GM12892 (cell line): Measurements from ENCODE around the gene PEAK1.
"Not testable (repeated sequence)": the region's sequence is repeated elsewhere in the genome, so short reads cannot be mapped to it uniquely, and the experiment has no call there.

ENCODE experiments used
- POLR2A ChIP-seq: IDR thresholded peaks from 2 replicates; pipeline ENCODE4 v1.6.1; 2011; ENCODE audit warnings: low read depth, low read length, control low read depth
- TAF1 ChIP-seq: IDR thresholded peaks from 2 replicates; pipeline ENCODE4 v1.6.1; 2011; ENCODE audit warnings: low read depth, mild to moderate bottlenecking, control low read depth, low read length, borderline replicate concordance

DNA sequence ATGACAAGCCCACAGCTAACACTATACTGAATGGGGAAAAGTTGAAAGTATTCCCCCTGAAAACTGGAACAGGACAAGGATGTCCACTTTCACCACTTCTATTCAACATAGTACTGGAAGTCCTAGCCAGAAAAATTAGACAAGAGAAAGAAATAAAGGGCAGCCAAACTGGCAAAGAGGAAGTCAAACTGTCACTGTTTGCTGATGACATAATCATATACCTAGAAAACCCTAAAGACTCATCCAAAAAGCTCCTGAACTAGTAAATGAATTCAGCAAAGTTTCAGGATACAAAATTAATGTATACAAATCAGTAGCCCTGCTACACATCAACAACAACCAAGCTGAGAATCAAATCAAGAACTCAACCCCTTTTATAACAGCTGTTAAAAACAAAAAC is 146.8 kb downstream of the PEAK1 start:
- TF ChIP-seq TAF1, POLR2A: not testable (repeated sequence)
